ENCODE measurements around the gene KCNAB2.

Gene KCNAB2

DNA sequence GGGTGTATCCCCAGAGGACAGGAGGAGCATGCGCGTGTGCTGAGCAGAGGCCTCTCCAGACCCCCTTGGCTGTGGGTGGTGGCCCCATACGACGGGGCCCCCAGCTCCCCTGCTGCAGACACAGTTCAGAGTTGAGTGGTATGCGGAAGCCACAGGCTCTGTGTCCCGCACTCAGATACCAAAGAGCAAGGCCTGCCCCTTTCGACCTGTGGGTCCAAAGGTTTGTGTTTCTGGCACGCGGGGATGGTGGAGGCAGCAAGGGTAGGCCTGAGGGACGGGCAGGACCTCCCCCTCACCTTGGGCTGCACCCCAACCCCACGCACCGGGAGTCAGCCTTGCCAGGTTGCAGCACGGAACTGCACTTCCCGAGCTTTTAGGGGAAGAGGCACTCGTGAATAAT lies at the start of gene KCNAB2:
KCNAB2 (plus strand) TSS at position 328 of the 400 bp plus-strand sequence. CDS start 5,649 bp downstream, outside the sequence.
- DNase-seq = no peak

DNA sequence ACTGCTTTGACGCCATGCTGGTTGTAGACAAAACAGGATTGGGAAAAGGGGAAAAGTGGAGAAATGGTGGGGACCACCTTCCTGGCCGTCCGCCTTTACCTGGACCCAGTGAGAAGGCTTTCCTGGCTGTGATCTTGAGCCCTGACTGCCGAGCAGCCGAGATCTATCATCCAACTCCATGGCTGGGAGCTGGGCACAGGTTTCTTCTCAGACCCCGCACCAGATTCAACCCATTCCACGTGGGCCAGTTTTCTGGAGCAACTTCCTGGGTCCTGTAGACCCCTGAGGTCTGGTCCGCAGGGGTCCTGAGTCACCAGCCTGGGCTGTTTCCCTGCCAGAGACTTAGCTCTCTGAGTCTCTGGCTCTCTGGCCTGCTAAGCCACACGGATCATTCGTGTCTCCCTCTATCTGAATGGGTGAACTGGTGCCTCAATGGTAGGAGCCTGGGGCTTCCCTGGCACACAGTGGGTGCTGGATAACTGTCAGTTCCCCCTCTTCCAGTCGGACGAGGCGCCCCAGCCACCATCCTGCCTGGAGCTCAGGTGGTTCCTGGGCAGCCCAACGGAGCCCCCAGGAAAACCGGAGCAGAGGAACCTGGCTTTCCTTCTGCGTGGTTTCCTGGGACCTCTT lies 48.9 kb upstream of the KCNAB2 start:
- peak; percentile 47 for DNase-seq

DNA sequence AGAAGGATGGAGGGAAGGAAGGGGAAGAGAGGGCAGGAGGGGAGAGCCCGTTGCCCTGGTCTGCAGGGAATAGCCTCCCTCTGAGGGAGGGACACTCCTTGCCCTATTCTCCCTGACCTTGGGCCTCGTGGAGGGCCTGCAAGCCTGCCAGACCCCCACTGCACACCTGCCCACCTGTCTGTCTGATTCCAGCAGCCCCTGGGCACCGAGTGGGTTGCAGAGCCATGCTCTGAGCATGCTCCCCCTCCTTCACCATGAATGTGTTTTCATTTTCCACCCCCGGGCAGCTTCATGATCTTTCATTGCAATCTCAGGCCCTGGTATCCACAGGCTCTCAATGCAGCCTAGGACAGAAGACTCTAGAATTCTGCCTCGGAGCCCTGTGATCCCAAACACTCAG lies 48.4 kb upstream of the KCNAB2 start:
- peak; percentile 52 for DNase-seq

DNA sequence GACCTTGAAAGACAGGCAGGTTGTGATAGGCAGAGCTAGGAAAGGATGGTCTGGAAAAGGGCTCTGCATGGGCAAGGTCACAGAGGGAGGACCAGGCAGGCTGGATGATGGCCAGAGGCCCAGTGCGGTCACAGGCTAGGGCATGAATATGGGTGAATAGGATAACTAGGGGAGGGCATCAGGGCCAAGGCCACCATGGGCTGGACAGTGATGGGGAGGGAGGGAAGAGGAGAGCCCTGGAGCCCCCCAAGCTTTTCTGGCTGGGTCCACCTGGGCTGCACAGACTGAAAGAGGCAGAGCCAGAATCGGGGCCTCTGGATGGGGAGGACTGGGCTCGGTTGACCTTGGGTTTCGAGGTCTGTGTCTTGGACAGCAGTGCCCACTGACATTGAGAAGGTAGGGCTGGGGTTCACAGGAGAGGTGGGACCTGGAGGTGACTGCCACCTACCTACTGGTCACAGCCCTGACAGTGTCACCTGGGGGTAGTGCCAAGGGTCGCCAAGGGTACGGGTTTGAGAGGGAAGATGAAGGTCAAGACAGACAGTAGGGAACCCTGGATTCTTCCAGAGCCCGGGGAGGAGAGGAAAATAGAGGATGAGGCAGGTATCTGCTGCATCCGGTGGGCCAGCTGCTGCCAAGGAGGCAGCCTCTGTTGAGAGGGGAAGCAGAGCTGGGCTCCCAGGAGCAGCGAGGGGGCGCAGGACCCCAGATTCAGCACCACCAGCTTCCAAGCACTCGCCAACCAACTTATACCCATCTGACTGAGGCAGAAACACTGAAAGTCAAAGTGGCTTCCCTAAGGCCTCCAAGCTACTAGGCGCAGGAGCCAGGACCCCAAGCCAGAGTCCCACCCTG lies 47.4 kb upstream of the KCNAB2 start:
- DNase-seq = peak; percentile 50

DNA sequence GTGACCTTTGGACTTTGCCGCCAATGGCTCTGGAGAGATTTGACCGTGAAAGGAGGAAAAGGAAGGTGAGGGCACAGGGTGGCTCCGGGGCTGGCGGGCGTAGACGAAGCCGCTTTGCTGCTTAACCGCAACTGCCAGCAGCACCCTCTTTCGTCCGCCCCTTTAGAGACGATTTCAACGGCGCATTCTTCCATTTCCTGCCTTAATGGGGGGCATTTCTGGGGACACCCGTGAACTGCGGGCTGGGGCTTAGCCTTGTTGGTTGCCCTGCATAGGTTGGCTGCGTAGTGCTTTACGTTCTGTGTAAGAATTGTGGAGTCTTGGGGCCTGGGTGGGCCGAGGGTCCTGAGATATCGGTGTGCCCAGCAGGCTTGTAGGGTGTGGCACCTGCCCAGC lies 46.8 kb upstream of the KCNAB2 start:
- DNase-seq = peak; percentile 50

DNA sequence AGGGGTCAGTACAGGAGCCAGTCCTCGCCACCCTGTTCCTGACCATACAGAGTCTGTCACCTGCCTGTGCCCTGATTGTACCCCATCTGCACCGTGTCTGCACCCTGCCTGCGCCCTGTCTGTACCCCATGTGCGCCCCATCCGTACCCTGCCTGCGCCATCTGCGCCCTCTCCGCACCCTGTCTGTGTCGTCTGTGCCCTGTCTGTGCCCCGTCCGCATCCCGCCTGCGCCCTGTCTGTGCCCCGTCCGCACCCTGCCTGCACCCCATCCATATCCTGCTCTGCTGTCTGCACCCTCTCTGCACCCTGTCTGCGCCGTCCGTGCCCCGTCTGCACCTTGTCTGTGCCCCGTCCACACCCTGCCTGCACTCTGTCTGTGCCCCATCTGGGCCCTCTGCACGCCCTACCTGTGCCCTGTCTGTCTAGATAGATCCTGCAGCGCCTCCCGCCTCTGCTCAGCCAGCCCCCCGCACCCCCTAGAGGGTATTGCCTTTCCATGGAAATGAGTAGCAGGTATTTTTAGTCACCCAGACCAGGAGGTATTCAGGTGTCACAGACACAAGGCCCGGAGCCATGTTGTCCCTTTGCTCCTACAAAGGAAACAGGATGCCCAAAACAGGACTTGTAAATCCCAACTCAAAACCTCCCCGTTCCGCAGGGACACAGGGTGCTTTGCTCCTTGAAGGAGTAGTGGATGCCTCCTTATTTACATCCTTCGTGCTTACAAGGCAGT lies 45.8 kb upstream of the KCNAB2 start:
- peak; percentile 57 for DNase-seq

DNA sequence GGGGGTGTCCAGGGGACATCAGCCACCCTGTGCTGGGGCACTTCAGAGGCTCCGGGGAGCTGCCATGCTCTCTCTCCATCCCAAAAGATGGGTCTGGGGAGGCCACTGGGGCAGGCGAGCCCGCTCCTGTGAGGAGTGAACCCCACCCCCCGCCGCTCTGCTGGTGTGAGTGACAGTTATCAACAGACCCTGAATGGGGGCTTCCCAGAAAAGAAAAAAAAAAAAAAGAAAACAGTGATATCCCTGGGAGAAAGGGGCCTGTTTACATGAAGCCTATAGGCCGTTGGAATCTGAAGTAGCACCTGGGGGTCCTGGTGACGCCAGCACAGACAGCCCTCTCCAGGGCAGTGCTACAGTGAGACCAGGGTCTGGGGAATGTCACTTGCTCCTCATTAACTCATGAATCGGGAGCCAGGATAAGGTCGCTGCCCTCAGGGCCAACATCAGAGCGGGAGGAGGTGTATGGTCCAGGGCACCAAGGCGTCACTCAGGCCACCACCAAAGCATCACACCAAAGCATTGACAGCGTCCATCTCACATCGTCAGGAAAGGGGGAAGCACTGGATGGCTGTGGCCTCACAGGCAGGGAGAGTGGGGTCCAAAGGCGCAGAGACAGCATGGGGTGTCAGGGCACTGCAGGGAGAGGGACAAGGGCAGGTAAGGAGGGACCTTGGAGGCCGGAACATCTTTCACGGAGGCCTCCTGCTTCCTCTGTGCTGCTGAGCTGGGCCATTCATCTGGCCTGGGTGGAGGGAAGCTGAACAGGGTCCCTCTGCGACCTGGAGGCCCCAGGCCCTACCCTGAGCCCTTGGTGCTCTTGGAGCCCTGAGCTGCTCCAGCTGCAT lies 45.0 kb upstream of the KCNAB2 start:
- peak; percentile 56 for DNase-seq

DNA sequence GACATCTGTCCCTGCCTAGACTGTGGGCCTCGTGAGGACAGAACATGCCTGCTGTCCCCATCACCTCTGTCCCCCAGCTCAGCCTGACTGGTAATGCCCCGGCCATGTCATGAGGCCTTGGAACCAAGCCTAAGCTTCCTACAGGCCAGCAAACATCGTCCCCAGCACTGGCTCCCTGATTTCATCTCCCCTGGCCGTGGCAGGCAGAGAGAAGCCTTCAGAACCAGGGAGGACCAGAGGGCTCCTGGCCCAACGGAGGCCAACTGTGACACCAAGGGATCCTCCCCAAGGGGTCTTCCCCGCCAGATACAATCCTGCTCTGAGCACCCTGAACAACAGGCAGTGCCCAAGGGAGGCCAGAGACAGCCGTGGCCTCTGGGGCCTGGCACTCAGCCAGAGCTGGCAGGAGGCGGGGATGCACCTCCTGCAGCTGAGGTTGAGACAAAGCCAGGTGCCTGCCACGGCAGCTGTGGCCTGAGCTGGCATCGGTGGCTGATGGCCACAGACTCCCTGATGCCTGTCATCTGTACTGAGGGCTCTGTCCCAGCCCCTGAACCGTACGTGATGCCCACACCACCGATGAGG lies 43.6 kb upstream of the KCNAB2 start:
- DNase-seq = peak; percentile 62

DNA sequence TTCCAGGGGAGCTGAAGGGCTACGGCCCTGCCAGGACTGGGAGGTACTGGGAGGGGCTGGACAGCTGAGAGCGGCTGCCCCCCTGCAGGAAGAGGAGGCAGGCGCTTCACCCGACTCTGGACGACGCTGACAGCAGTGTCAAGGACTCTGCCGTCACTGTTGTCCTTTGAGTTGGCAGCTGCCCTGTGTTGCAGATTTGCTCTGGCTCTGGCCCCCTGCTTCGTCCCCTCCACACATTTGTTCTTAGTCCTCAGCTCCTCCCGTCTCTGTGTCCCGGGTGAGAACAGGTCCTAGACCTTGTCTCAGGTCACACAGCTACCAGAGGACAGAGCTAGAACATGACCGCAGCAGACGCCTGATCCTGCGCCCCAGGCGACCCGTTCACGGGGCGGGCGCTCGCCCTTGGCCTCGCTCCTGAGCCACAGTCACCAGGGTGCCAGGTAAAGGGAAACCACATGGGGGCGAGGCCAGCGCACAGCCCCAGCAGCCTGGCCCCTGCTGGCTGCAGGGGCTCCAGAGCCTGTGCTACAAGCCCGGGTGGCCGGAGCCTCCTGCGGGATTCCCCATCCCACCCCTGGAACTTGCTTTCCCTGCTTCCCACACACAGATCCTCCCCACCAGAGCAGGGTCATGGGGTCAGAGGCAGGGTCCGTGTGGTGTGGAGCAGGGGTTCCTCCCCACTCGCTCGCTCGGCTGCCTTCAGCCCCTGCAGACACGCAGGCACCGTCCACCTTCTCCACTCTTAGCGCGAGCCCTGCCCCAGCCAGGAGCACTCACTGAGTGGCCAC lies 42.8 kb upstream of the KCNAB2 start:
- peak; percentile 50 for DNase-seq

DNA sequence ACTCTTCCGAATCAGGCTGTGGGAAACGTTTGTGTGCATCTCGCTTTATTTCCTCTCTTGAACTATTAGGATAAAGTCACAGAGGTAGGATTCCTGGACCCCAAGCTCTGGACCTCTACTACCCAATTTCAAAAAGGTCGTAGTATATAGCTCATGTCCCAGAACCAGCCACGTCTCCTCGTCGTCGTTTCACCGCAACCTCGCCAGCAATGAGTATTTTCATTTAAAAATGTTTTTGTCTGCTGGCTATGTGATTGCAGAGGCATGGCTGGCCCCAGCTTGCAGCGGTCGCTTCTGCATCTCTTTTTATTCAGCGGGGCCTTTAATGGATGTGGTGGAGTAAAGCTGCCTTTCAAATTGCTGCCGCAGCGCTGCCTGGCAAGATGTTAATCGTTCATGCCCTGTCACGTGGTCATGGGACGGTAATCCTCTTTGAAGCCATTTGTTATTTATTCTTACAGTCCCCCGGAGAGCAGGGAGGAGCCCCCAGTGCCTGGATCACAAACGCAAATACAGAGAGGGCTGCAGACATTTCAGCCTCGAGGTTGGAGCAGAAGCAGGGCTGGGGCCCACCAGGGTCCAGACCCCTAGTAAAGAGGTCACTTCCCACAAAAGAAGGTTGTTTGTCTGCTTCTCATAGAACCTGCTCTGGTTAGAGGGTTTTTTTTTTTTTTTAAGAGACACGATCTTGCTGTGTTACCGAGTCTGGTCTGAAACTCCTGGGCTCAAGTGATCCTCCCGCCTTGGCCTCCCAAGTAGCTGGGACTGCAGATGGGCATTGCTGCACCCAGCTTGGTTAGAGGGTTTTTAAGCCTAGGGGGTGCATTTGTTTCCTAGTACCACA lies 41.9 kb upstream of the KCNAB2 start:
- peak; percentile 22 for DNase-seq

DNA sequence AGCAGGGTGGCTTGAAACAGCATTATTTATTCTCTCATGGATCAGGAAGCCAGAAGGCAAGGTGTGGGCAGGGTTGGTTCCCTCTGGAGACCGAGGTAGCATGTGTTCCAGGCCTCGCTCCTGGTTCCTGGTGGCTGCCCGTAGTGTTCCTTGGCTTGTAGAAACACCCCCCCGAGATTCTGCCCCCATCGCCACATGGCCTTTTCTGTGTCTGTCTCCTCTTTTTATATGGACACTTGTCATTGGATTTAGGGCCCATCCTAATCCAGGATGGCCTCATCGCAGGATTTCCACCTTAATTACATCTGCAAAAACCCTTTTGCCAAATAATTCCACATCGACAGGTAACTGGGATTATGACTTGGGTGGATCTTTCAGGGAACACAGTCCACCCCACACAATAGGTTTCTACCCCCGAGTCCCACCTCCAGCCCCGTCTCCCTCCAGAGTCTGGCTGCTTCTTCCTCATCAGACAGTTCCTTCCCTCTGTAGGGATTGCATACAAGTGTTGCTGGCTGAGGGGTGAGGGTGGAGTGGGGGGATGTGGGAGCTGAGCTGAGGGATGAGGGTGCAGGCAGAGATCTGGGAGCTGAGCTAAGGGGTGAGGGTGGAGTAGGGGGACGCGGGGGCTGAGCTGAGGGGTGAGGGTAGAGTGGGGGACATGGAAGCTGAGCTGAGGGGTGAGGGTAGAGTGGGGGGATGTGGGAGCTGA lies 41.1 kb upstream of the KCNAB2 start:
- peak; percentile 24 for DNase-seq

DNA sequence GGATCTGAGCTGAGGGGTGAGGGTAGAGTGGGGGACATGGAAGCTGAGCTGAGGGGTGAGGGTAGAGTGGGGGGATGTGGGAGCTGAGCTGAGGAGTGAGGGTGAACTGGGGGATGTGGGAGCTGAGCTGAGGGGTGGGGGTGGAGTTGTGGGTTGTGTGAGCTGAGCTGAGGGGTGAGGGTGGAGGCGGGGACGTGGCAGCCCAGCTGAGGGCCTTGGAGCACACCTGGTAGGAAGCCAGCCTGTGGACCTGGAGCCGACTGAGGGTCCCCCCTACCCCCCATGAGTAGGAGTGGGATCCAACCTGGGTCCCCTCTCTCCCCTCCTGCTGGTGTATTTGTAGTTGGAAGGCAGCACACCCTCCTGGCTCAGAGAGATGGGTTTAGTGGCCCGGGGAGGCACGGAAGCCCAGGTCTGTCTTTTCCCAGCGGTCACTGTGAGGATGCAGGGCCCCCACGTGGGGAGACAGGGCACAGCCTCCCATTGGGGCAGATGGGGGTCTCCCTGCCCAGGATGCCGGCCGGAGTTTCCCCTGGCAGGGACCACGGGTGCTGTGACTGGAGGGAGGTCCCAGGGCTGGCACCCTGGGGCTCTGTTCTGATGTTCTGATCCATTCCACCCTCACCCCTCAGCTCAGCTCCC lies 40.3 kb upstream of the KCNAB2 start:
- peak; percentile 57 for DNase-seq

DNA sequence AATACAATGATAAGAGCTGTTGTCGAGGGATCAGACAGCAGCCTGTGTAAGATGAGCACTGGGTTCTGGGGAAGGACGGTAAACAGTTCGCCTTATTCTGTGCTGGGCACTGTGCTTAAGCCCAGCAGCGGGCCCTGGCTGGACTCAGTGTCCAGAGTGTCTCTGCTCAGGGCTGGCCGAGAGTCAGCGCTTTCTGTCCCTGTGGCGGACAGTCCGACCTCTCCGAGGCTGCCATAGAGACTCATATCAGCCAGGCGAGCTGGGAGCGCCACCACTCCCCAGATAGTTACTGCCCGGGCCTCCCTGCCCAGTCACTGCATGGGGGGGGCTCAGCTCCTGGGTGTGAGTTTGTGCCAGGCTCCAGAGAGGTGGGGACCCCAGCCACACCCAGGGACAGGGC lies 38.8 kb upstream of the KCNAB2 start:
- DNase-seq = peak; percentile 60

DNA sequence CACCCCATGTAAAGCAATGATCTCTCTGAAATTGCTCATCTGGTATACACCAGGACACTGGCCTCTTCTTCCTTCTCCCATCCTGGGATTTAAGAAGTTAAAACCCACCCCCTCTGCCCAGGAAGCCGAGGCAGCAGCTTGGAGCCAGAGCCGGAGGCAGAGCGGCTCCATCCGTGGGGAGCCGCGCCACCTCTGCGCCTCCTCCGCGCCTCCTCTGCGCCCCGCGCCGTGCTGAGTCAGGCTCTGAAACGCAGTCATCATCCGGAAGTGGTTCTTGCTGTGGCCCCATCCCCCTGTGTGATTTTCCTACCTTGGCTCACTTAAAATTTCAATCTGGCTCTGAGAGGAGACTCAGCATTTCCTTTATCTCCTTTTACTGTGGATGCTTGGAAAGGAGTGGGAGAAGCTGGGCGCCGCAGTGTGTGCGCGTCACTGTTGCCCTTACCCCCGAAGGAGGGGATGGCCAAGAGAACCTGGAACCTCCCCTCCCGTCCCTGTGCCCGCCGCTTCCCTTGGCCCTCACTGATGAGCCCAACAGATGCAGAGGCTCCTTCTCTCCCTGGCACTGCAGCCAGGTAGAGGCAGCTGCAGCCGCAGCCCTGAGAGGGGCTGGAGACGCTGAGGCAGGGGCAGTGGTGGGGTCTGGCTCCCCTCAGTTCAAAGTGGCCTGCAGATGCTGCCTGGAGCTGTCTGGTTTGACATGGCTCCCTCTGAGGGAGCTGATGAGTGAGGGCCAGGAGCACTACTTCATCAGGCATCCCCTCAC lies 38.2 kb upstream of the KCNAB2 start:
- peak; percentile 34 for DNase-seq

DNA sequence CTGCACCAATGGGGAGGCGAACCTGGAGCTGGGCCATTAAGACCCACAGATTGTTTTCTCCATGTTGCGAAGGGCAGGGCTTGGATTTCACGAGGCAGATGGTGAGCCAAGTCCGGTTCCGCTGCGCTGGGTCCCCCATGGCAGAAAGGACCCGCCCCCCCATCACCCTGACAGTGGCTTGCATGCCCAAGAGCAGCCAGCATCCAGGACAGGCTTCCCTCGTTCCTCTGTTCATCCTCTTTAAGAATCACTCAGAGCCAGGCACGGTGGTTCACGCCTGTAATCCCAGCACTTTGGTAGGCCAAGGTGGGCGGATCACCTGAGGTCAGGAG lies 37.6 kb upstream of the KCNAB2 start:
- no peak for DNase-seq

DNA sequence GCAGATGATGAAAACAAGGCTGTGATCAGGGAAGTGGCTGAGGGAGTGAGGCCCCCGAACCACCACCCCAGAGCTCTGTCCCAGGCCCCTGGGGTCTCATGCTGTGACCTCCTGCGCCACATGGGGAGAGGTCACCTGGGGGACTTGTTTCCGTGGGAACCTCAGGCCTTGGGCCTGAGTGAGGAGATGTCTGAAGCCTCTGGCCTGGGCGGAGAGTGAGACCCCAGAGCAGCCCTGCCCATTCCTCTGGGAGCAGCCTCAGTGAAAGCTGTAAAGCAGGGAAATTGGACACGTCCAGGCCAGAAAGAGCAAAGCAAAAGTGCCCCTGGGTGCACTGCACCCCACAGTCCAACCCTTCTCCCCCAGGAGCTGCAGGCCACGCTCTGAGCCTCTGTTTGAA lies 37.0 kb upstream of the KCNAB2 start:
- DNase-seq = no peak

DNA sequence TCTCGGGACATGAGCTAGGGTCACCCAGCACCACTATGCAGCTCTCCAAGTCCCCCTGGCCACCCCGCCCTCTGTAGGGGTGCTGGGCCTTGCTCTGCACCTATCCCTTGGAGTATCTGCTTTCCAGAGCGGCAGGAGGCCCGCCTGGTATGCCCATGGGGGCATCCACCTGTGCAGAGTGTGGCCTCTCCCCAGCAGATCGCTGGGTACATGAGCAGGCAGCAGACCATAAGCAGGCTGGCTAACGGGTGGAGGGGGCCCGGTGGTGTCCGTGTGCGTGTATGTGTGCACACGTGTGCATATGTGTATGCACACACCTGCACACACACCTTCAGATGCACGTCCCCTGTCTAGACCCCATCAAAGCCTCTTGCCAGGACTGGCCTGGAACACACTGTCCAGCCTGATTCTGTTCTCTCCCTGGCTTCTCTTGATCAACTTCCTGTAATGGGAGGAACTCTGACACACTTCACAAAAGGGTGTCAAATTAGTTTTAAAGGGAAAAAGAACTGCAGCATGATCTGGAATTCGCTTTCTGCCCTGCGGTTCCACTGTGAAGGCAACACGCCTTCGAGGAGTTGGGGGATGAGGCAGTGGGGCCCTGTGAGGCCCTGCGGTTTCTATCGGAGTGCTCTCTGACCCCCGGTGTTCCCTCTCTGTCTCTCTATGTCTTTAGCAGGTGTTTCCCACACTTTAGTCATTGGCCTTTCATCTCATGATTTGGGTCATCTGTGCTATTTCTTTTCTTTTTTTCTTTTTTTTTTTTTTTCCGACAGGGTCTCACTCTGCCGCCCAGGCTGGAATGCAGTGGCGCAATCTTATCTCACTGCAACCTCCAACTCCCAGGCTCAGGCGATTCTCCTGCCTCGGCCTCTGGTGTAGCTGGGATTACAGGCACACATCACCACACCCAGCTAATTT lies 36.3 kb upstream of the KCNAB2 start:
- no peak for DNase-seq

DNA sequence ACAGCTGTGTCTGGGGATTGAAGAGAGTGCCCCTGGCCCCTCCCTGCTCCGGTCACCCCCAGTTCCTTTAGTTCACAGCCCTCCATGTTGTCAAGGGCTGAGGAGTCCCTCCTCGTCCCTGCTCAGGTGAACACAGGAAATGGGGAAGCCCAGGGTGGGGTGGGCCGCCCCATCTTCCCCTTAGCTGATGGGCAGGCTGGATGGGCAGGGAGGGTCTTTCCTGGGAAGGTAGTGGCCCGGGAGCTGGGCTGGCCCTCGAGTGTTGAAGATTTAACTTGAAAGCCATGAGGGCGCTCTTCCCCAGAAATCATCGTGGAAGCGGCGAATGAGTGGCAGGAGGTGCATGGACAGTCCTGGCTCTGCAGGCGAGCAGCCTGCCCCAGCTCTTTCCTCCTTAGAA lies 35.1 kb upstream of the KCNAB2 start:
- no peak for DNase-seq

Data from activated effector memory CD4-positive, alpha-beta T cell treated with anti-CD3 and anti-CD28 coated beads, Interleukin-2, amount 50 U/mL, for 16 hours (primary cell).